Ecto neural progenitor cell (in vitro differentiated cells): ENCODE results near the gene CPT1C.
"Not testable (repeated sequence)": the region's sequence is repeated elsewhere in the genome, so short reads cannot be mapped to it uniquely, and the experiment has no call there.

Source experiments
- DNase-seq: peaks from one replicate; pipeline ENCODE4 v3.0.0-alpha.2; 2018; ENCODE audit warnings: low spot score

The CPT1C gene

GRCh38 chr19:49704888-49705642 is 14.1 kb downstream of the CPT1C start:
- DNase-seq = no peak

- no peak for DNase-seq
Observed at GRCh38 chr19:49705919-49706318, 15.0 kb downstream of the CPT1C start.

- no peak for DNase-seq
Observed at GRCh38 chr19:49710372-49710951, 19.5 kb downstream of the CPT1C start.

GRCh38 chr19:49712397-49712859 is 21.5 kb downstream of the CPT1C start:
- DNase-seq = peak; percentile 79

GRCh38 chr19:49713236-49713845 is 22.4 kb downstream of the CPT1C start:
- DNase-seq = no peak

- DNase-seq = no peak
Observed at GRCh38 chr19:49716154-49716553, 25.2 kb downstream of the CPT1C start.

- DNase-seq = no peak
Observed at GRCh38 chr19:49718511-49718910, 27.6 kb downstream of the CPT1C start.

- DNase-seq = no peak
Observed at GRCh38 chr19:49718991-49719390, 28.1 kb downstream of the CPT1C start.

- not testable (repeated sequence) for DNase-seq
Observed at GRCh38 chr19:49719420-49719819, 28.5 kb downstream of the CPT1C start.

- no peak for DNase-seq
Observed at GRCh38 chr19:49727217-49728030, 36.5 kb downstream of the CPT1C start.

GRCh38 chr19:49730166-49730565 is 39.2 kb downstream of the CPT1C start:
- DNase-seq = no peak

GRCh38 chr19:49738268-49738667 is 47.4 kb downstream of the CPT1C start:
- DNase-seq = no peak

- no peak for DNase-seq
Observed at GRCh38 chr19:49739098-49739497, 48.2 kb downstream of the CPT1C start.

GRCh38 chr19:49739933-49740332 is 49.0 kb downstream of the CPT1C start:
- DNase-seq = no peak

GRCh38 chr19:49741210-49741844 is 50.4 kb downstream of the CPT1C start:
- DNase-seq = no peak

- no peak for DNase-seq
Observed at GRCh38 chr19:49744946-49745381, 54.0 kb downstream of the CPT1C start.

- peak; percentile 70 for DNase-seq
Observed at GRCh38 chr19:49746206-49746958, 55.5 kb downstream of the CPT1C start.

GRCh38 chr19:49749055-49749716 is 58.3 kb downstream of the CPT1C start:
- no peak for DNase-seq

GRCh38 chr19:49749771-49750170 is 58.9 kb downstream of the CPT1C start:
- DNase-seq = no peak

- DNase-seq = no peak
Observed at GRCh38 chr19:49752701-49753100, 61.8 kb downstream of the CPT1C start.

GRCh38 chr19:49755956-49756355 is 65.0 kb downstream of the CPT1C start:
- no peak for DNase-seq
